Bronchial epithelial cell (primary cell): ENCODE results near the gene GMFB. TPM values are rescaled to one million over a fixed set of nuclear protein-coding genes. Genes with fewer than 3 reads are reported as not detected.

Experiments used
- DNase-seq: peaks from one replicate; pipeline ENCODE4 v3.0.0-alpha.2; 2010; ENCODE audit warnings: low read depth
- FAIRE-seq: peaks from 2 replicates; lab custom pipeline; 2011; peaks lifted over from hg19 to GRCh38; lab: Jason Lieb, UNC
- H3K27me3 ChIP-seq: 2 replicates; pipeline ENCODE4 v1.5.1; 2011; ENCODE audit warnings: low read length; ENCODE audit not compliant: control insufficient read depth, insufficient read depth
- H3K36me3 ChIP-seq: 2 replicates; pipeline ENCODE4 v1.5.1; 2011; ENCODE audit warnings: low read length; ENCODE audit not compliant: control insufficient read depth, insufficient read depth
- H3K4me3 ChIP-seq: 2 replicates; pipeline ENCODE4 v1.5.1; 2011; ENCODE audit warnings: mild to moderate bottlenecking, low read depth, low read length, control low read depth
- CTCF ChIP-seq: IDR thresholded peaks from 2 replicates; pipeline ENCODE4 v1.5.1; 2011; ENCODE audit warnings: mild to moderate bottlenecking, moderate library complexity, low read length, control low read depth, inconsistent platforms; ENCODE audit not compliant: insufficient read depth, severe bottlenecking
- total RNA-seq: library from RNA; depleted of rRNA; stranded (reverse); fragments of >200 nt; gene quantifications from 2 replicates; pipeline ENCODE4 v1.2.1, GENCODE V29; 2014

Gene GMFB
- total RNA-seq, 1 donor from 2014 or later = 55.0 TPM

GRCh38 chr14:54490445-54491175 is 1.8 kb upstream of the GMFB start:
- no peak for FAIRE-seq
- no peak for TF ChIP-seq CTCF
- Histone ChIP-seq H3K27me3 (no peaks in the 10 kb centered on the region), H3K36me3 (no peaks in the 10 kb centered on the region), H3K4me3 (no peak overlapping the region)
- no peak for DNase-seq

- TF ChIP-seq CTCF = no peak
- Histone ChIP-seq H3K36me3 (no peaks in the 10 kb centered on the region), H3K4me3 (no peak overlapping the region), H3K27me3 (no peaks in the 10 kb centered on the region)
- no peak for DNase-seq
- FAIRE-seq = no peak
Observed at GRCh38 chr14:54489731-54490444, 1.1 kb upstream of the GMFB start.

- H3K4me3 ChIP-seq = peak overlapping the region; percentile 94
- TF ChIP-seq CTCF = no peak
- no peaks in the 10 kb centered on the region for H3K27me3 ChIP-seq
- FAIRE-seq (no peak), DNase-seq (no peak)
- no peaks in the 10 kb centered on the region for H3K36me3 ChIP-seq
Observed at GRCh38 chr14:54489318-54489683, 521 bp upstream of the GMFB start.

- H3K36me3 ChIP-seq = peaks cover 2% of the 10 kb centered on the region
- peak; percentile 23 for TF ChIP-seq CTCF
- H3K4me3 ChIP-seq = peak overlapping the region; percentile 94
- FAIRE-seq (no peak), DNase-seq (peak; percentile 17)
- H3K27me3 ChIP-seq = no peaks in the 10 kb centered on the region
Observed at GRCh38 chr14:54488318-54488645, 498 bp downstream of the GMFB start.

GRCh38 chr14:54487771-54488170 is 1.0 kb downstream of the GMFB start:
- DNase-seq (peak; percentile 45), FAIRE-seq (no peak)
- Histone ChIP-seq H3K4me3 (peak overlapping the region; percentile 94), H3K36me3 (peaks cover 2% of the 10 kb centered on the region), H3K27me3 (no peaks in the 10 kb centered on the region)
- no peak for TF ChIP-seq CTCF
